ENCODE measurements around the gene PLCB1.

DNA sequence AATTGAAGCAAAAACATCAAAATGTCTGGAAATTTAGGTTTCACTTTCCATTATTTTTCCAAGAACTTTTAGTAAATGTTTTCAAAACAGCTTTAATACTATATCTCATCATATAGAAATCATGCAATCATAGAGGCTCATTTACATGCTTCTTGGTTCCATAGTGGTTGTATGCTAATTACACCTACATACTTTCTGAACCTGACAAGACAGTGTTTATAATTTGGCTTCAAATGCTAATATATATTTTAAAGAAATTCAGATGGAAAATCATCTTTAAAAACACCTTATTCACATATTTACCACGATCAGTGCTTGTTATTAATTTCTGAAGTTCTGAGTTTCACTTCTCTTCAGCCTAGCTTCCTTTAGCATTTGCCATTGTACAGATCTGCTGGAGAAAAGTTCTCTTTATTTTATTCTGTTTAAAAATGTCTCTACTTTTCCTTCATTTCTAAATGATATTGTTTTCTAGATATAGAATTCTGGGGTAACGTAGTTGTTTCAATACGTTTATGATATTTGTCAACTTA lies 89.9 kb downstream of the PLCB1 start:
- TF ChIP-seq CTCF (conservative IDR thresholded peaks at IDR 0.05) (no peak), ZFX (IDR thresholded peaks at IDR 0.05) (no peak)
